GM06990 (cell line): Measurements from ENCODE around the gene DYRK3.
"Not testable (repeated sequence)": the region's sequence is repeated elsewhere in the genome, so short reads cannot be mapped to it uniquely, and the experiment has no call there.

Experiments
- DNase-seq: peaks from one replicate; pipeline ENCODE4 v3.0.0-alpha.2; 2011; ENCODE audit not compliant: insufficient read length; ENCODE audit errors: extremely low read depth
- H3K27me3 ChIP-seq: replicated peaks from 2 replicates; pipeline ENCODE4 v1.6.0; 2011; ENCODE audit warnings: low read length; ENCODE audit not compliant: control insufficient read depth, insufficient read depth
- H3K36me3 ChIP-seq: 2 replicates; pipeline ENCODE4 v1.5.1; 2011; ENCODE audit warnings: low read length; ENCODE audit not compliant: control insufficient read depth, insufficient read depth
- H3K4me3 ChIP-seq: replicated peaks from 2 replicates; pipeline ENCODE4 v1.5.1; 2011; ENCODE audit warnings: low read depth, mild to moderate bottlenecking, control low read depth, low read length
- TF ChIP-seq, protein P1 (sequence below): IDR thresholded peaks from 2 replicates; pipeline ENCODE4 v1.5.1; 2011; ENCODE audit warnings: low read length, control low read depth, mild to moderate bottlenecking, inconsistent platforms; ENCODE audit not compliant: insufficient read depth, poor library complexity, severe bottlenecking

DYRK3 gene

DNA sequence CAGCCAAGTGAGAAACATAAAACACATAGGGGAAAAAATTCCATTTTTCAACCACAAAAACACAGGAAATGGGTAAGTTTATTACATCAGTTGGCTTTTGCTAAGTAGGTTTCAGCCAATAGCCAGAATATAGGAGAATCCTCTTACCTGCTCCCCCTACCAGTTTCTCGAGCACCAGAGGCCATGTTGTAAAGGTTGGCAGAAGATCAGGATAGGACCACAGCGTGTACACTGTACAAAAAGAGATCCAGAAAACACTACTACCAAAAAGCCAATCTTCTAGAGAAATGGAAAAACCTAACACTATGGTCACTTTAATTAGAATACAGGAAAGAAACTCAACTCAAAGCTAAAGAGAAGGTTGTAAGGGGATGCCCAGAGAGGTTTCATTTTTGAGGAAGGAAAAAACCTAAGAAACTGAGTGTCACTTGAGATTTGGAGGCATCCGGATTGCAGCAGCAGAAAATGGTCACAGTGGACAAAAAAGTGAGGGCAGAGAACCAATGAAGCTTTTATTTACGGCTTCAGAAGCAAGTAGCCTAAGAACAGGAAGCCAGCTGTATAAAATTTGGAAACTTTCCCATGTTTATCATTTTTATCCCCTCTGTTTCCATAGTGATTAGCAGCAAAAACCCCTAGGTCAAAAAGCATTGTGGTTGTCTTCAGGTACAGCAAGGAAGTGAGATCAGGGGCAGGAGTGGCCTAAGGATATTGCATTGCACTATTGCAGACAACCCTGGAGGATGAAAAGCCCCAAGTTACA is 25.9 kb upstream of the DYRK3 start:
- H3K36me3 ChIP-seq: peaks cover 5% of the 10 kb centered on the region
- peak overlapping the region; percentile 30 for H3K4me3 ChIP-seq
- H3K27me3 ChIP-seq: no peaks in the 10 kb centered on the region
- peak; percentile 72 for DNase-seq
- TF ChIP-seq, protein P1, sequence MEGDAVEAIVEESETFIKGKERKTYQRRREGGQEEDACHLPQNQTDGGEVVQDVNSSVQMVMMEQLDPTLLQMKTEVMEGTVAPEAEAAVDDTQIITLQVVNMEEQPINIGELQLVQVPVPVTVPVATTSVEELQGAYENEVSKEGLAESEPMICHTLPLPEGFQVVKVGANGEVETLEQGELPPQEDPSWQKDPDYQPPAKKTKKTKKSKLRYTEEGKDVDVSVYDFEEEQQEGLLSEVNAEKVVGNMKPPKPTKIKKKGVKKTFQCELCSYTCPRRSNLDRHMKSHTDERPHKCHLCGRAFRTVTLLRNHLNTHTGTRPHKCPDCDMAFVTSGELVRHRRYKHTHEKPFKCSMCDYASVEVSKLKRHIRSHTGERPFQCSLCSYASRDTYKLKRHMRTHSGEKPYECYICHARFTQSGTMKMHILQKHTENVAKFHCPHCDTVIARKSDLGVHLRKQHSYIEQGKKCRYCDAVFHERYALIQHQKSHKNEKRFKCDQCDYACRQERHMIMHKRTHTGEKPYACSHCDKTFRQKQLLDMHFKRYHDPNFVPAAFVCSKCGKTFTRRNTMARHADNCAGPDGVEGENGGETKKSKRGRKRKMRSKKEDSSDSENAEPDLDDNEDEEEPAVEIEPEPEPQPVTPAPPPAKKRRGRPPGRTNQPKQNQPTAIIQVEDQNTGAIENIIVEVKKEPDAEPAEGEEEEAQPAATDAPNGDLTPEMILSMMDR: no peak

DNA sequence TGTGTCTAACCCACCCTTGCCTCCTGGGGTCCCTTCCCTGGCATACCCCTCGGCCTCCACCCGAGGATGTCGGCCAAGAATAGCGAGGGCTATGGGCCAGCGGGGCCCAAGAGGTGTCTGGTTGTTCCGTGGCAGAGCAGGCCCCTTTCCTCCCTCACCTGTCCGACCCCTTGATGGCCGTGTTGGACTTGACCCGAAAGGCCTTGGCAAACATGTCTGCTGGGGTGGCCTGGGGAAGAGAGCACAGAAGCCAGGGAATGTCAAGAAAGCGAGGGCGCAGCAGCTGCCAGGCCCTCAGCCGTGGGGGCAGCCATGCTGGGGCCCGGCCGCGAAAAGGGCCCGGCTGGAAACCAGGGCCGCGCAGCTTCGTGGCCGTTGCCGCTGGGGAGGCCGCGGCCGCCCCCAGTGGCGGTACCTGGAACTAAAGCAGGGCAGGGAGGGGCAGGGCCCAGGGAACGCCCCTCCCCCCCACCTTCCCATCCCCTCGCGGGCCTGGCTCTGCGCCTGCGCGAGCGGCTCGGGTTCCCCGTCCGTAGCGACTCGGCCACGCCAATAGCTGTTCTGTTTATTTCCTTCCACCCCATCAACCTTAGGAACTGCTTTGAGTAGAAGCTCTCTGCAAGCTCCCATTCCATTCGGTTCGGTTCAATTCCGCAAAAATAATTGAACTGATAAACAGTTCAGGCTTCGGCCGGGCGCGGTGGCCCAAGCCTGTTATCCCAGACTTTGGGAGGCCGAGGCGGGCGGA is 23.0 kb upstream of the DYRK3 start, which contains the start of gene EIF2D:
EIF2D (minus strand) TSS at position 337 of the 748 bp plus-strand sequence; CDS start at position 214, 123 bp downstream.
- Histone ChIP-seq H3K4me3 (peak within 1 kb of the TSS; percentile 94), H3K27me3 (no peaks in the 10 kb centered on the region), H3K36me3 (no peaks in the 10 kb centered on the region)
- DNase-seq: peak; percentile 93
- TF ChIP-seq, protein P1: peak; percentile 85

DNA sequence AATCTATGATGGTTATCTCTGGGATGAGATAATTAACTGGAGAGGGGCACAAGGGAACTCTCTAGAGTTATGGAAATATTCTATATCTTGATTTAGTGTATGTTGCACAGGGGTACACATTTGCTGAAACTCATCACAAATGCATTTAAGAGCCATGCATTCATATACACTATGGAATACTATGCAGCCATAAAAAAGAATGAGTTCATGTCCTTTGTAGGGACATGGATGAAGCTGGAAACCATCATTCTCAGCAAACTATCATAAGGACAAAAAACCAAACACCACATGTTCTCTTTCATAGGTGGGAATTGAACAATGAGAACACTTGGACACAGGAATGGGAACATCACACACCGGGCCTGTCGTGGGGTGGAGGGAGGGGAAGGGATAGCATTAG is 8.9 kb upstream of the DYRK3 start:
- not testable (repeated sequence) for H3K4me3 ChIP-seq, H3K36me3 ChIP-seq, DNase-seq, H3K27me3 ChIP-seq

DNA sequence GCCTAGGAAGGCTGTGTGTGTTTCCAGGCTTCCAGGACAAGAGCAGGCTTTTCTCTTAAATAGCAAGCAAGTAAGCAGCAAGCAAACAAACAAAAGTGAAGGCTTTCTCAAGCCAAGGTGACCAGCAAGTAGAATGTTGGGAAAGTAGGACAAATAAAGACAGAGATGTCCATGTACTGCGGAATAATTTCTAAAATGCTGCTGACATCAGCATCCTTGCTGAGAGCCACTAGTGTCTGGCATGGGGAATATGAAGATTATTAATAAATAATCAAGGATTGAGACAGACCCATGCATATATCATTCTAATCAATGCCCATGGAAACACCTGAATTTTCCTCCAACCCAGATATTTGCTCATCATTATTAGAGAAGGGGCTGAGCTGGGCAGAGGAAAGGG is 6.4 kb upstream of the DYRK3 start:
- Histone ChIP-seq H3K27me3 (no peaks in the 10 kb centered on the region), H3K4me3 (no peak overlapping the region), H3K36me3 (no peaks in the 10 kb centered on the region)
- TF ChIP-seq, protein P1: no peak
- DNase-seq: no peak

DNA sequence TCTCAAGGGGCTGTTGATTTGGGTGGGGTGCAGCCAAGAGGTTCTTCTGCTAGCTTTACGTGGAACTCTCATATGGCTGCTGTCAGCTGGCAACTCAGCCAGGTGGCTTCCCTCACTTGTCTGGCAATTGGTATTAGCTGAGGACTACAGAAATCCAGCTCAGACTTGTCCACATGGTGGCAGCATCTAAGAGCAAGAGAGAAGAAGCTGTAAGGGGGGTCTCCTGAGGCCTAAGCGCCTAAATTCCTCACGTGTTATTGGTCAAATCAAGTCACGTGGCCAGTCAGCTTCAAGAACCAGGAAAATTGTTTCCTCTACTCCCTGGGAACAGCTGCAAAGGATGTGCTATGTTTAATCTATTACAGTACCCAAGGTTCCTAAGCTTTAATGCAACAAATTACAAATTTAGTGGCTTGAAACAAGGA is 4.2 kb upstream of the DYRK3 start:
- peak; percentile 41 for DNase-seq
- Histone ChIP-seq H3K4me3 (no peak overlapping the region), H3K27me3 (no peaks in the 10 kb centered on the region), H3K36me3 (no peaks in the 10 kb centered on the region)
- TF ChIP-seq, protein P1: peak; percentile 62

DNA sequence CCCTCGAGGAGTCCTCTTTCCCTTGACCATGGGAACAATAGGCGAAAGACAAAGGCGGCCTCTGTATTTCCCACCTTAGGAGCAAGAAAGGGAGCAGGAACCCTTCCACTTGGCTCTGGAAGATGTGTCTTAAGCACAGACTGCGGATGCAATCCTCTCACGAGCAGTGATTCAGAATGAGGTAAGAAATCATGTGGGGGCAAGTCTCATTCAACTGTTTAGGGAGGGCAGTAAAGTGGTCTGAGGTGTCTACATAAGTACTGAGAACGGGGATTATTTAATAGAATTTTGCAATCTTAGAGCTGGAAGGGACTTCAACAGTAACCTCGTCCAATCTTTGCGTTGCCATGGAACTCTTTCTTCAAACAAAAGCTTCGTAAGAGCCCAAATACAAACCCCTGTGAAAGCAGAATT is 1.6 kb upstream of the DYRK3 start:
- DNase-seq: no peak
- Histone ChIP-seq H3K27me3 (no peaks in the 10 kb centered on the region), H3K4me3 (no peak overlapping the region), H3K36me3 (no peaks in the 10 kb centered on the region)
- TF ChIP-seq, protein P1: no peak
